ENCODE data around the gene RAB18. TPM values are rescaled to one million over a fixed set of nuclear protein-coding genes. Genes with fewer than 3 reads are reported as not detected.

RAB18 gene
- total and polyA plus RNA-seq, 7 donors = 36.2 to 125 (median 87.0) TPM

- no peak for ATAC-seq
- Histone ChIP-seq H3K4me3 (no peak overlapping the region), H3K27me3 (ENCODE audit: insufficient read depth in 3 of 3, low read length in 2 of 3) (no peaks in the 10 kb centered on the region), H3K27ac (no peak overlapping the region), H3K9me3 (peaks cover 6% of the 10 kb centered on the region), H3K36me3 (ENCODE audit: insufficient read depth in 1 of 2, low read depth in 1 of 2) (no peaks in the 10 kb centered on the region), H3K4me1 (no peaks in the 10 kb centered on the region)
- TF ChIP-seq CTCF (IDR thresholded peaks at IDR 0.05) = no peak
- WGBS, 3 donors = 63 to 76% (median 64%) methylated on average over 4 of the region's 4 CpGs
- intact Hi-C loops (cut with DNase I) = no loop called here
- DNase-seq = no peak
These were observed 77.1 kb downstream of the RAB18 start for GRCh38 chr10:27581225-27581624.

DNA sequence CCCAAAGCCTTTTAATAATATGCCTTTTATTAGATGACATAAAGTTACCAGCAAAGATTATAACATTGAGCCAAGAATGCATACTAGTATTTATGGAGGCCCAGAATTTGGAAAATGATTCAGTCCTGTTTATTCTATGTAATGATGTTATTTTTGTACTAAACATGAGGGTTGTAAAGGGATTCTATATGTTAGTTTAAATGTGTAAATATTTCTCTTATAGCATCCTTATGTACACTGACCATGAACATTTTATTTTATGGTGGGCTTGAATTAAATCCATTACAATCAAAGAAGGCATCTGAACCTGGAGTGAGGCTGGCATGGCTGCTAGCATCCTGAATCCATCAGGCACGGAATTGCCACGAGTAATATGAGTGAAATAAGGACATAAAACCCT, 80.2 kb downstream of the RAB18 start:
- DNase-seq = no peak
- no peak for ATAC-seq
- 62 to 77% (median 63%) methylated on average over 2 of the region's 2 CpGs for WGBS, 3 donors
- peaks cover 6% of the 10 kb centered on the region for H3K9me3 ChIP-seq
- no peaks in the 10 kb centered on the region for H3K4me1 ChIP-seq
- intact Hi-C loops (cut with DNase I) = no loop called here
- no peak overlapping the region for H3K4me3 ChIP-seq
- no peak for TF ChIP-seq CTCF (IDR thresholded peaks at IDR 0.05)
- no peak overlapping the region for H3K27ac ChIP-seq
- no peaks in the 10 kb centered on the region for H3K36me3 ChIP-seq (ENCODE audit: insufficient read depth in 1 of 2, low read depth in 1 of 2)
- H3K27me3 ChIP-seq (ENCODE audit: insufficient read depth in 3 of 3, low read length in 2 of 3) = no peaks in the 10 kb centered on the region

Other genes starting within 250 kb of the RAB18 start
- gene MKX, start 241.5 kb downstream of the RAB18 start, total RNA-seq = under 1 TPM in 3 of 4 donors, not detected in 1; 0.06 to 0.24 (median 0.19) TPM
- gene MKX, start 241.5 kb downstream of the RAB18 start, polyA plus RNA-seq = under 1 TPM; 0.01 to 0.07 (median 0.05) TPM

Data from psoas muscle (tissue), 8 donors.